ENCODE results near the gene TTLL1. TPM values are rescaled to one million over a fixed set of nuclear protein-coding genes. Genes with fewer than 3 reads are reported as not detected.
"Not testable (repeated sequence)": the region's sequence is repeated elsewhere in the genome, so short reads cannot be mapped to it uniquely, and the experiment has no call there.

The TTLL1 gene
- total RNA-seq, 2 donors from 2014 or later = 8.8 to 22.3 TPM

- TF ChIP-seq POLR2AphosphoS5 (IDR thresholded peaks at IDR 0.05) = no peak
- H3K27me3 ChIP-seq (replicated peaks; ENCODE audit: insufficient read depth) = no peaks in the 10 kb centered on the region
- intact Hi-C loops (cut with DNase I) = loop anchor here (5.0 to 10.0 kb wide), 3 partner anchors 115 to 233 kb away; no protein-coding TSS in a partner anchor
- no peaks in the 10 kb centered on the region for H3K9me3 ChIP-seq
- no peaks in the 10 kb centered on the region for H3K4me1 ChIP-seq (replicated peaks)
- WGBS = 80% methylated on average over 10 of the region's 10 CpGs
- no peak overlapping the region for H3K4me3 ChIP-seq
- no peaks in the 10 kb centered on the region for H3K36me3 ChIP-seq
- no peak overlapping the region for H3K27ac ChIP-seq
- DNase-seq (ENCODE audit: low spot score) = no peak
Observed at GRCh38 chr22:43017525-43018460, 71.4 kb downstream of the TTLL1 start.

- intact Hi-C loops (cut with DNase I) = loop anchor here (5.0 to 10.0 kb wide), 3 partner anchors 114 to 231 kb away; no protein-coding TSS in a partner anchor
- not testable (repeated sequence) for H3K4me3 ChIP-seq; H3K36me3 ChIP-seq; H3K27me3 ChIP-seq (replicated peaks; ENCODE audit: insufficient read depth); H3K9me3 ChIP-seq; H3K4me1 ChIP-seq (replicated peaks); DNase-seq (ENCODE audit: low spot score)
- peak overlapping the region in 1 of 2 donors; percentile 89 for H3K27ac ChIP-seq
- WGBS = 68% methylated on average over 5 of the region's 5 CpGs
Observed at GRCh38 chr22:43016150-43016549, 73.0 kb downstream of the TTLL1 start.

DNA sequence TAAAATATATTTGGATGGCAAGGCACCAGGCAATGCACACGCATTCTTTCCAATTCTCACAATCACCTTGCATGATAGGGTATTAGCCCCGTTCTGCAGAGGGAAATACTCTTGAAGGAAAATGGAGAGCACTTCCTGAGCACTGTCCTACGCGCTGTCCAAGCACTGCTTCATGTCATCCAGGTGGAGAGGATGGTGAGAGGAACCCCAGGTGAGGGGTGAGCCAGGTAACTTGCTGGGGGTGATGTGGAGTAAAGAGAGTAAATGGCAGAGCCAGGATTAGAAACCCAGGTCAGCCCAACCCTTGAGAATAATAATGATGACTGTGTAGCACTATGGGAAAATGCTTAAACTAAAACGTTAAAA lies 73.5 kb downstream of the TTLL1 start:
- intact Hi-C loops (cut with DNase I) = loop anchor here (5.0 to 10.0 kb wide), 3 partner anchors 113 to 231 kb away; no protein-coding TSS in a partner anchor
- no peak for TF ChIP-seq CTCF (IDR thresholded peaks at IDR 0.05)
- no peak for TF ChIP-seq POLR2A (IDR thresholded peaks at IDR 0.05)
- no peak for TF ChIP-seq POLR2AphosphoS5 (IDR thresholded peaks at IDR 0.05)
- Histone ChIP-seq H3K9me3 (no peaks in the 10 kb centered on the region), H3K4me3 (peak overlapping the region; percentile 90 to 93), H3K27me3 (replicated peaks; ENCODE audit: insufficient read depth) (no peaks in the 10 kb centered on the region), H3K36me3 (no peaks in the 10 kb centered on the region), H3K27ac (peak overlapping the region; percentile 87 to 89), H3K4me1 (replicated peaks) (no peaks in the 10 kb centered on the region)
- no peak for DNase-seq (ENCODE audit: low spot score)
- 26% methylated on average over 5 of the region's 5 CpGs for WGBS

DNA sequence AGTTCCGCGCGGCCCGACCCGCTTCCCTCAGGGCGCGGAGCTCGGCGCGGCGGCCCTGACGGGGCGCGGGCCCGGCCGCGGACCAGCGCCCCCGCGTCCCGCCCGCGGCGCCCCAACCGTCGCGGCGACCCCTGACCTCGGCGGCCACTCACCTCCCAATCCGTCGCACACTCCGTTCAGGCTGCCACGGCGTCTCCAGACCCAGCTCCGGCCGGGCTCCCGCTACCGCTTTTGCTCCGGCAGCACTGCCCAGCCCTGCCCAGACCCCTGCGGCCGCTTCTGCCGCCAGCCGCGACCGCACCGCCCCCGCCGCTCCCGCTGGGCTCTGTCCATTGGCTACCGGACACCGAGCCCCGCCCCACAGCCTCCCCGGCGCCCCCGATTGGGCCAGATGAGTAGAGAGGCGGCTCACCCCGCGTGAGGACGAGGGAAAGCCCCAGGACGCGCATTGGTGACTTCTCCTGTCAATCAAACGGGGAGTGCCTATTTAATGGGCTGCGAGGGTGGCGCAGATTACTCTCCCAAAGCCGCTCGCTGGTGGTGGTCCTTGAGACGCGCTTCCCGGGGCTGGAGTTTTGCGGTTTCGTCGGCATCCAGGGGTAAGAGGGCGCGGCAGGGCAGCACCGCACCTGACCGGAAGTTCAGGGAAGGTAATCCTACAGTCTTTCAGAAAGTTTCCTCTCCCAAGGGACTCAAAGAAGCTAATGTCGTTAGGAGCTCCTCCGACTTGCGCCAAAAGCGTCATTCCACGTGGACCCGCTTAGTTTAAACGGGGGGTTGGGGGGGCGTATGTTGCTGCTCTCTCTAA lies 74.1 kb downstream of the TTLL1 start, which contains the start of gene PACSIN2:
Gene PACSIN2 (minus strand): TSS at position 281 of the 808 bp plus-strand sequence. CDS start 103,069 bp downstream, outside the sequence.
- H3K4me1 ChIP-seq (replicated peaks) = no peaks in the 10 kb centered on the region
- H3K9me3 ChIP-seq = no peaks in the 10 kb centered on the region
- TF ChIP-seq POLR2AphosphoS5 (IDR thresholded peaks at IDR 0.05) (peak; percentile 99), POLR2A (IDR thresholded peaks at IDR 0.05) (peak; percentile 96), CTCF (IDR thresholded peaks at IDR 0.05) (peak in 1 of 4 experiments; percentile 17)
- intact Hi-C loops (cut with DNase I) = loop anchor here (5.0 to 10.0 kb wide), 3 partner anchors 113 to 230 kb away; no protein-coding TSS in a partner anchor
- peak; percentile 100 for DNase-seq (ENCODE audit: low spot score)
- H3K36me3 ChIP-seq = no peaks in the 10 kb centered on the region
- peak within 1 kb of the TSS; percentile 90 to 93 for H3K4me3 ChIP-seq
- H3K27me3 ChIP-seq (replicated peaks; ENCODE audit: insufficient read depth) = no peaks in the 10 kb centered on the region
- H3K27ac ChIP-seq = peak within 1 kb of the TSS; percentile 87 to 89
- under 1% methylated on average over 75 of the region's 85 CpGs for WGBS

DNA sequence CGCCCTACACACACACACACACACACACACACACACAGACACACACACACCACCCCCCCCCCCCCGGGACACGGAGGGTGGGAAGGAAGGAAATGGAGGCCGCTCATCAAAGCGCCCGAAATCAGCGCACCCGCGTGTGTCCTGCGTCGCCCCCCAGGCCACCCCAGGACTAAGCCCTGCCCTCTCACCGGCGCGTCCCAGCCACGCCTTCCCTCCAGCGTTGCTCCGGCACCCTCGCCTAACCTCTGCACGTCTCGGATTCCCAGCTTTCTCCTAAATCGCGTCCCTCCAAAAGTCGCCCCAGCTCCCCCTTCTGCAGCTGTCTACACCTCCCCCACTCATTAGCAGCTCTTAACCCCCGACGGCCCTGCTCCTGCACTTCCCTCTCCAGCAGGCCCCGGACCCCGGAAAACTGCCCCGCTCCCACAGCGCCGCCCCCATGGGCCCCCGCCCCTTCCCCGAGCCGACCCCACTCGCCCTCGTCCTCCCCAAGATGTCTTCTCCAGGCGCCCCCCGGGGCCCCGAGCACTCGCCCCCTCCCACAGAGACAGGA lies 74.8 kb downstream of the TTLL1 start:
- intact Hi-C loops (cut with DNase I) = loop anchor here (10.0 kb wide), 1 partner anchor 230 kb away; no protein-coding TSS in a partner anchor
- TF ChIP-seq POLR2AphosphoS5 (IDR thresholded peaks at IDR 0.05) (no peak), POLR2A (IDR thresholded peaks at IDR 0.05) (no peak), CTCF (IDR thresholded peaks at IDR 0.05) (no peak)
- H3K27ac ChIP-seq = peak overlapping the region; percentile 87 to 89
- H3K9me3 ChIP-seq = no peaks in the 10 kb centered on the region
- under 1% methylated on average over 36 of the region's 39 CpGs for WGBS
- H3K4me3 ChIP-seq = peak overlapping the region; percentile 90 to 93
- H3K27me3 ChIP-seq (replicated peaks; ENCODE audit: insufficient read depth) = no peaks in the 10 kb centered on the region
- H3K4me1 ChIP-seq (replicated peaks) = no peaks in the 10 kb centered on the region
- H3K36me3 ChIP-seq = no peaks in the 10 kb centered on the region
- DNase-seq (ENCODE audit: low spot score) = peak; percentile 29
